Stimulated activated CD8-positive, alpha-beta memory T cell treated with anti-CD3 and anti-CD28 coated beads, Interleukin-7, amount 100 ng/mL, for 4 hours (primary cell): ENCODE measurements around the gene TAOK2.
"Not testable (repeated sequence)": the region's sequence is repeated elsewhere in the genome, so short reads cannot be mapped to it uniquely, and the experiment has no call there.

Source experiments
- DNase-seq, 2 donors: peaks; one replicate each; pipeline ENCODE4 v3.0.0-alpha.2; 2020; ENCODE audit warnings: low read depth in 2 of 2

TAOK2 gene

DNA sequence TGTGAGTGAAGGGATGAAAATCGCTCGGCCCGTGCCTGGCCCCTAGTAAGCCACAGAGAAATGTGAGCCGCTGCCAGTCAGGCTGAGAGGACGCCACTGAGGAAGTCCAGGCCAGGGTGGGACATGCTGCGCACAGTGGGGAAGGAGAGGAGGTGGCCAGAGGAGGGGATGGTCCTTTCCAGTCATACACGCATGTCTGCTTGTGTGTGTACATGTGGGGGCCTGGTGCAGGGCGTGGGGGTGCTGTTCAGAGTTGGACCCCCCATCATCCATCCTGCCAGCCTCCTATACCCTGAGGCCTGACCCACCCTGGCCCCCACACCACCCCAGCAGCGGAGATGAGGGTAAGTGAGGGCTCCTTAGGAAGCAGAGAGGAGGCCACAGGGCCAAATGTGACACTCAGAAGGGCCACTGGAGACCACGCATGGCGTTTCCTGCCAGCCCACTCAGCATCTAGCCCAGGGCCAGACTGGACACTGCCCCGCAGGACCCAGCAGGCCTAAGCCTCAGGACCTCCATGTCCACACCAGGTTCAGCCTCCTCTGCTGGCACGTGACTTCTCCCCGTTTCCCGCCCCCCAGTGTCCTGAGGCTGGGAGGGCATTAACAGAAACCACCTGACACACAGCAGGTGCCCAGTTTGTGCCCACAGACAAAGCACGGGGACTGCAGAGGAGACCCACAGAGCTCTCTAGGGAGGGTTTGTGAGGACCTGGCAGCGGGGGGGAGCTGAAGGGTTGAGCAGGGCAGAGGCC is 30.2 kb downstream of the TAOK2 start:
- DNase-seq: no peak

DNA sequence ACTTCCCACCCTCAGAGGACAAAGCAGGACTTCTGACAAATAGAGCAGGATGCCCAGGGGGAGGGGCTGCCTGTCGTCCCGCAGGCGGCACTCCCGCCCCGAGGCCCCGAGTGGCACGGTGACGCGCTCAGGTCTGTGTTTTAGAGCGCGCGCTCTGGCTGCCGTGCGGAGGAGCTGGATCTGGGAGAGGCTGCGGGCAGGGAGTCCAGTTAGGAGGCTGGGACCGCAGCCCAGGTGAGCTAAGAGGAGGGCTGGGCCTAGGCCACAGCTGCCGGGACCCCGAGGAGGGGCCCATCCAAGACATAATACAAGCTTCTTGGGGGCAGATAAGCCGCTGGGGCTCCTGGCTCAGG is 30.7 kb downstream of the TAOK2 start:
- DNase-seq: no peak

DNA sequence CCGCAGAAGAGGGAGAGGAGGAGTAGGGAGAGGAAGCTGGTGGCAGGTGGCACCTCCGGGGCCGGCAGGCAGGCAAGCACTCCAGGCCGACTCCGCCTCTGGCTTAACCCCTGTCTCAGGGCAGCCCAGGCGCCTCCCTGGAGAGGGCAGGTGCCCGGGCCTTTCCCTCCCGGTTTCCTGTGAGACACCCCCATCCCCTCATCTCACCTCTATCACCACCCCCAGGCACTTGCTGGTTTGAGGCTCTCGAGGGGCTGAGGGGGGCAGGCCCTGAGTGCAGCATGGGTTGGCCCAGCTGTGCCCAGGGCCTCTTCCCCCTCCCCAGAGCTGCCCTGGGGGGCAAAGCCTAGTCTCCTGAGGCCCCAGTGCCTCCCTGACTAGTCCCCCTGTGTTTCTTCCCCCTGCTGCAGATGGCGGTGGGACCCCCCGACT is 31.2 kb downstream of the TAOK2 start:
- no peak for DNase-seq

DNA sequence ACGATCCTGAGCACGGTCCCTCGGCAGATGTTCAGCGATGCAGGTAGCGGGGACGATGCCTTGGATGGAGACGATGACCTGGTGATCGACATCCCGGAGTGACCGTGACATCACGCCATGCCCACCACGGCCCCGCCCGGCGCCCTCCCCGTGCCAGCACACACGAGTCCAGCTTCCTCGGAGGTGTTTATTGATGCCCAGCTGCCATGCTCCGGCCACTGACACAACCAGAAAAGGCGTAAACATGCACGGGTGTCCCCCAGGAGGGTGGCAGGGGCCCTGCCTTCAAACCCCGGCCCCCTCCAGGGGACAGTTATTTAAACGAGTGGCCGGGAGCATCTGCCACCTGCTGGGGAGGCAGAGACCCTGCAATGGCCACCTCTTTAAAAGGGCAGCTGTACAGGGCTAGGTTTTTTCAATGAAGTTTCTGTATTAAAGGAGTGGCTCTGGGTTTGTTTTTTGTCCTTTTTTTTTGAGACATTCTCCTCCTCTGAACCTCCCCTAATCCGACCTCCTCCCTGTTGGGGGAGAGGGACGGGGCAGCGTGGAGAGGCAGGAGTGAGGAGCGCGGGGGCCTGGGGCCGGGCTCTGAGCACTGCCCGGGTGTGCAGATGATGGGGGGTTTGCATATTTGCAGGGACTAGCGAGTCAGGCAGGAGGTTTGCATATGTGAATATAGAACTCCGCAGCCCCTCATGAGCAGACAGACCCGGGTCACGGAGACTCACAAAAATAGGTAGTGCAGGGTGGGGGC is 31.9 kb downstream of the TAOK2 start:
- no peak for DNase-seq

DNA sequence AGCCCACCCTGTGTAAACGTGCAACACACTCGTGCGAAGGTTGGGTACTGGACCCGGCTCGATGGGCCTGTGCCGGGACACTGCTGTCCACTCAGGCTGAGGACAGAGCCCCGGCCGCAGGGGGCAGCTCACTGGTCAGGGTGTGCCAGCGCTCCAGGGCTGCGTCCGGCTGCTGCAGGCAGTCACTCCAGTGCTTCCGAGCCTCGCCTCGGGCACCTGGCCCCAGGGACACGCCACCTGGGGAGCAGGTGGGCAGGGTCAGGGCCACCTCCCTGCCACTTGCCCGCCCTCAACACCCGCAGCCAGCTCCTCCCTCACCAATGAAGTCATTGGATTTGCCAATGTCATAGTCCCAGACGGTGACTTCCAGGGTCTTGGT is 32.4 kb downstream of the TAOK2 start:
- no peak for DNase-seq

DNA sequence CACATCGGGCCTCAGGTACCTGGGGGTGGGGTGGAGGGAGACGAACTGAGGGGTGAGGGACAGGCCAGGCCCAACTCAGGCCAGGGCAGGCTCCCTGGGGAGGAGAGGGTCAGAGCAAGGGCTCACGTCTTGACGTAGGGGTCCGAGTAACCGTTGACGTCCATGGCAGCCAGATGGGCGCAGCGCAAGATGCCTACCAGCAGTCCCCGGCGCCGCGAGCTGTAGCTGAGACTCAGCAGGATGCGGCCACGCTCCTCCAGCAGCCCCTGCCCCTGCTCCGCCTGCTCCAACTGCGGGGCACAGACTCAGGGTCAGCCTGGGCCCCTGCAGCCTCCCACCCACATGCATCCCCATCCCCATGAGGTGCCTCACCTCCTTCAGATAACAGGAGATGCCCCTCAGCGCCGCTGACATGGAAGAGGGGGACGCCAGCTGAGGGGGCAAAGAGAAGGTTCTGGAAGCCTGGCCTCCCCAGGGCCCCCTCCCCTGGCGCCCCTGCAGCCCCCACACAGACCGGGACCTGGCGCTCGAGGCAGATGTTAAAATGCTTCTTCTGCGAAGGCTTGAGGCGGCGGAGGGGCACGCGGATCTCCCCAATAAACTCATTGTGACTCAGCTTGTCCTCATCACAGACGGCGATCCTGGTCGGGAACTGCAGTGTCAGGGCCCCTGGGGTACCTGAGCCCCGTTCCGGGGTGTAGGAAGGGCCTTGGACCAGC is 33.1 kb downstream of the TAOK2 start:
- no peak for DNase-seq

DNA sequence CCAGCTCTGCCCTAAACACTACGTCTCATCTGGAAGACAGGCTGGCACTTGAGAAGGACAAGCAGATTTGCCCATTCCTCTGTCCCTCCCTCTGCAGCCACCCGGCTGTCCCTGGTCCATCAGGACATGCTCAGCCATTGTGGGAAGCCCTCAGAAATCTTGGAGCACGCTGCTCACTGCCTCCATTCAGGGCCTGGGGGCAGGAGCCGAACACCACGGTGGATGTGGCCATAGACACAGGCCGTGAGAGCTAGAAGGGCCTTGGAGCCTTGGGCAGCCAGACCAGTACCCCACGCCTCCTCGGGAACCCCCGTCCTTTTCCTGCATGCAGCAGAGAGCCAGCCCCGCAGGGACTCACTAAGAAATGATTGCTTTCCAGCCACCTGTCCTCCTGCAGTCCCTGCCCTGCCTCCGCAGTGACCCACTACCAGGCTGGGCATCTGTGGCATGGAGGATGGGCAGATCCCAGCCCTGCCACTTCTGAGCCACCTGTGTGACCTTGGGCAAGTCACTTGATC is 33.8 kb downstream of the TAOK2 start:
- DNase-seq: no peak

DNA sequence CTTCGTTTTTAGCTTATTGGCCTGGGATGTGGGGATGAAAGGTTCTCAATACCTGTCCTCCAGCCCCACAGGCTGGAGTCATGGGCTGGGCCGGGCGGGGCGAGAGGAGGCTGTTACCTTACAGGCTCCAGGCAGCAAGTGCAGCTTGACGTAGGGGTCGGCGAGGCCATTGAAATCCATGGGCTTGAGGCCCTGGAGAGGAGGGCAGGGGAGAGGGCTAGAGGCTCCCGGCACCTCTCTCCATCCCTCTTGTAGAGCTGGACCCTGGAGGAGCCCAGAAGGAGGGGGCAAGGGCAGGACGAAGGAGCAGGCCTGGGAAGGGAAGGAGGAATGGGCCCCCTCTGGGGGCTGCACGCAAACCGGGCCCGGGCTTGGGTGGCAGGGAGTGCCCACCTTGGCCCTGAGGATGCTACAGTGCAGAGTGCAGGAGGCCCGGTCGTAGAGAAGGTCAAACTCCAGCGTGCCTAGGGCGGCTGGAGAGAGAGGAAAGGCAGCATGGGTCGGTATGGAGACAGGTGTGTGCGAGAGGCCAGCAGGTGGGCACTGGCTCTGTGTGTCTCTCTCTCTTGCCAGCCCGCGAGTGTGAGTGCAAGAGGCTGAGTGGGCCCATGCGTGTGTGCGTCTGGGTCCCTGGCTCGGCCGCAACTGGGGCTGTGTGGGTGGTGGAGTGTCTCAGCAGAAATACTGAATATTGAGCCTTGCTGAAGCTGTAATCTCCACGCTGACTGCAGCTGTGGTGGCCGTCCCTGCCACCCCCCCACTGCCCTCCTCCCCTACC is 35.6 kb downstream of the TAOK2 start:
- no peak for DNase-seq

DNA sequence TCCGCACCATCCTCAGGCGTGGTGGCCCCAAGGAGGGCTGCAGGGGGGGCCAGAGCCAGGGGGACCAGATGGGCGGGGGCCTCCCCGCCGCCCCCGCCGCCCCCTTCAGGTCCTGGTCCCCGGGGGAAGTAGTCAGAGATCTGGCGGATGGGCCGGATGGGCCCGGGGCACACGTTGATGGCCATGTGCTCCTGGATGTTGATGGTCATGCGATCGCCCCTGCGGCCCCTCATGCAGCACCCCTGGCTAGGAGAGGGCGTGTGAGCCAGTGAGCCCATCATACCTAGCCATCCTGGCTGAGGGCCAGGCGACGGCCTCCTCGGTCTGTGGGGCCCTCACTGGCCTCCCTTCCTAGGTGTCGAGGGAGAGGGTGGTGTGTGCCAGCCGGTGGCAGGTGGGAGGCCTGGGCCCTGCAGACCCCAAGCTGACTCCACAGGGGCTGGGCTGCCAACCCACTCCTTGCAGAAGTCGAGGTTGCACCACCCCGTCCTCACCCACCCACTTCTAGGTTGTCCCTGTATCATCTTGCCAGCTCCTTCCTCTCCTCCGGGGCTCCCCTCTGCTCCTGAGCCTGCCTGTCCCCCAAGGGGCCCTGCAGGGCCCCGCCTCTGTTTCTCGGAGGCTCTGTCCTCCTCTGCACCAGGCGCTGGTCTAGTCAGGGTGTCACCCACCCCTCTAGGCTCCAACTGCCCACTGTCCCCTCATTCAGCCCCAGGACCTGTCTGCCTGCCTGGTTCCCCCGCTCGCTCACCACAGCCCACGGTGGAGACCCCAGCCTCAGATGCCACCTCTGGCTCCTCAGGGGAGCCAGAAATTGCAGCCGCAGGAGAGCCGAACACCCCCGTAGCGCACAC is 36.5 kb downstream of the TAOK2 start:
- no peak for DNase-seq

DNA sequence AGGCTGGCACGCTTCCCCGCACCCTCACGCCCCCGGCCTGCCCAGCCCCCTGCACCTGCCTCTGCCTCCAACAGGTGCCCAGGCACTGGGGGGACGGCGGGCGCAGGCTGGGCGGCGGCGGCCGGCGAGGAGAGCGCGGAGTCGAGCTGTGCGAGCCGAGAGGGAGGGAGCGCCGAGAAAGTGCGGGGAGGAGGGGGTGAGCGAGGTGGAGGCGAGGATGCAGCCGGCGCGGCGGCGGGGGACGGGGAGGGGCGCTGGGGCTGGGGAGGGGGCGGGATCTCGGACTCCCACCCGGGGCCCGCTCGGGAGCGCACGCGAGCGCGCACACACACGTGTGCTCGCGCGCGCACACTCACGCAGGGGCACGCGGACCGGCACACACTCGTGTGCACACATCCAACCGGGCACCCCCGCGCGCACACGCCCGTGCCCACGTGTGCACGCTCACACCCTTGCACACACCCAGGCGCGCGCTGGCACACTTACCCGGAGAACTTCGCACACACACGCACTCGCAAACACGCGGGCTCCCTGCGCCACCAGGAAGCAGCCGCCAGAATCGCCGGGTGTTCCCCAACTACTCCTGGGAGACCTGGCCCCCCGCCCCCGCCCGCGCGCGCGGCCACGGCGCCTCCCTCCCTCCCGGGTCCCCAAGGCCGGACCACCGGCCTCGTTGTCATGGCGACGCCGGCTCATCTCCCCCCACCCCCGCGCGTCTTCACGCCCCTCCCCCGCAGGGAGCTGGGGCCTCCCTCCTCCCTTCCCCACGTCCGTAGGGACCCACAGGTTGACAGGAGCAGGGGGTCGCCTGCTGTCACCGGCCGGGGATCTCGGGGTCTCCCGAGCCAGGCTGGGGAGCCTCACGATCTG is 37.4 kb downstream of the TAOK2 start, which contains the start of gene DOC2A:
TSS of gene DOC2A (minus strand) at position 184 of the 870 bp plus-strand sequence. CDS start 805 bp downstream, outside the sequence.
- peak in 1 of 2 donors; percentile 32 for DNase-seq

DNA sequence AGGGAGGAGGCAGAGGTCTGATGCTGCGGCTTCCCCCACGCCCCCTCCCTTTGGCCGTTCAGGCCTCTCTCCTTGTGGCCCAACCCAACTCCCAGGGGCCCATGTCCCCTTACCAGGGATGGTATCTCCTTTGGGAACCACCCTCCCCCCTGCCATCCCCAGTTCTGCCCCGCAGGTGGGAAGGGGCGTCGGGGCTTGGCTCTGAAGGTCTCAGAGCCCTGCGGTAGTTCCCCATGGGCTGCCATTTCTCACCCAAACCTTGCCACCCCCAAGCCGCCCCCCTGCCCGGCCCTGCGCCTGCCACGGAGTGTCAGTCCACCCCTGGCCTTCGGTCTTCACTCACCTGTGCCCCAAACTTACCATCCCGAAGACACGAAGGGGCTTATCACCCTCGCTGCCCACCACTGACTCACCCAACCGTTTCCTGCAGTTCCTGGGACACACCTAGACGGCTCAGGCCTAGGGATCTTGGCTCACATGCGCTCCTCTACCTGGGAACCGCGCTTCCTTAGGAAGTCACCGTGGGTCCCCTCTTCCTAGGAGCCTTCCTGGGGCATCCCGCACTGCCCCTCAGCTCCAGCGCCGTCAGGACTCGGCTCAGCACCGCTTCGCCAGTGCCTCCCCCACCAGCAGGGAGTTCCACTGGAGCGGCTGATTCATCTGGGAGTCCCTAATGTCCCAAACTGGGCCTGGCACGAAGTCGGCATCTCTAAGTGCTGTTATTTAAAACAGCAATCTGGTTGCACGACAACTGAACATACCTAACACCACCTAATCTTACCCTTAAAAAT is 38.2 kb downstream of the TAOK2 start:
- no peak for DNase-seq

DNA sequence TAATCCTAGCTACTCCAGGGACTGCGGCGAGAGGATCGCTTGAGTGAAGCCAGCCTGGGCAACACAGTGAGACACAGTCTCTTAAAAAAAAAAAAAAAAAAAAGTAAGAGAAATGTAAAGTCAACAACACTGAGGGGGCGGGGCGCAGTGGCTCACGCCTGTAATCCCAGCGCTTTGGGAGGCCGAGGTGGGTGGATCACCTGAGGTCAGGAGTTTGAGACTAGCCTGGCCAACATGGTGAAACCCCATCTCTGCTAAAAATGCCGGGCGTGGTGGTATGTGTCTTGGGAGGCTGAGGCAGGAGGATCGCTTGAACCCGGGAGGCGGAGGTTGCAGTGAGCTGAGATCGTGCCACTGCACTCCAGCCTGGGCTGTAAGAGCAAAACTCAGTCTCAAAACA is 38.9 kb downstream of the TAOK2 start:
- DNase-seq: not testable (repeated sequence)

DNA sequence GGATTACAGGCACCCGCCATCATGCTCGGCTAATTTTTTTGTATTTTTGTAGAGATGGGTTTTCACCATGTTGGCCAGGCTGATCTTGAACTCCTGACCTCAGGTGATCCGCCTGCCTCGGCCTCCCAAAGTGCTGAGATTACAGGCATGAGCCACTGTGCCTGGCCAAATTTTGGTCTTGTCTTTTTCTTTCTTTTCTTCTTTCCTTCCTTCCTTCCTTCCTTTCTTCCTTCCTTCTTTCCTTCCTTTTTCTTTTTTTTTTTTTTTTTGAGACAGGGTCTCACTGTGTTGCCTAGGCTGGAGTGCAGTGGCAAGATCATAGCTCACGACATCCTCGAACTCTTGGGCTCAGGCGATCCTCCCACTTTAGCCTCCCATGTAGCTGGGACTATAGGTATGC is 41.8 kb downstream of the TAOK2 start:
- not testable (repeated sequence) for DNase-seq

DNA sequence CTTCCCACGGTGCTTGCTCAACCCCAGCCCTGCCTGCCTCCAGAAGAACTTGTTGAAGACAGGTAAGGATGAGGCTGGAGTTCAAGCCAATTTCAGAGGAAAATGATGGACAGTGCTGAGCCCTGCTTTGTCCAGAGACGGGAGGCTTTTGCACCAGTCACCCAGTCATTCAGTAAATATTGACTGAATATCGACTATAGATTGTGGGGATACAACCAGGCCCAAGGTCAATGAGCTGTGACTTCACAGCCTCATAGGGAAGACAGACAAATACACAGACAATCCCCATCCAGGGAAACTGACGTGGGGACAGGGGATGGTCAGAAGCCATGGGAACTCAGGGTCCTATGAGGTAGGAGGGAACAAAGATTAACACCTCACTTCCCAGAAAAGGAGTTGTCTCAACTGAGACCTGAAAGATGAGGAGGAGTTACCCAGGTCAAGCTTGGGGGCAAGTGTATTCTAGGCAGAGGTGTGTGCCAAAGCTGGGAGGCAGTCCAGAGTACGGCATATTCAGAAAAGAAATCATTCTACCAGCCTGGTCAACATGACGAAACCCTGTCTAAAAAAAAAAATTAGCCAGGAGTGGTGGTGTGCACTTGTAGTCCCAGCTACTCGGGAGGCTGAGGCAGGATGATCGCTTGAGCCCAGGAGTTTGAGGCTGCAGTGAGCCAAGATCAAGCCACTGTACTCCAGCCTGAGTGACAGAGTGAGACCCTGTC is 43.0 kb downstream of the TAOK2 start:
- DNase-seq: no peak

DNA sequence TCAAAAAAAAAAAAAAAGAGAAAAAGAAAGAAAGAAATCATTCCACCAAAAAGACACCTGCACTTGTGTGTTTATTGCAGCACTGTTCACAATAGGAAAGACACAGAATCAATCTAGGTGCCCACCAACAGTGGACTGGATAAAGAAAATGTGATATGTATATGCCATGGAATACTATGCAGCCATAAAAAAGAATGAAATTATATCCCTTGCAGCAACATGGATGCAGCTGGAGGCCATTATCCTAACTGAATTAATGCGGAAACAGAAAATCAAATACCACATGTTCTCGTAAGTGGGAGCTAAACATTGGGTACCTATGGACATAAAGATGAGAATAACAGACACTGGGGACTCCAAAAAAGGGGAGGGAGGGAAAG is 43.6 kb downstream of the TAOK2 start:
- DNase-seq: no peak

DNA sequence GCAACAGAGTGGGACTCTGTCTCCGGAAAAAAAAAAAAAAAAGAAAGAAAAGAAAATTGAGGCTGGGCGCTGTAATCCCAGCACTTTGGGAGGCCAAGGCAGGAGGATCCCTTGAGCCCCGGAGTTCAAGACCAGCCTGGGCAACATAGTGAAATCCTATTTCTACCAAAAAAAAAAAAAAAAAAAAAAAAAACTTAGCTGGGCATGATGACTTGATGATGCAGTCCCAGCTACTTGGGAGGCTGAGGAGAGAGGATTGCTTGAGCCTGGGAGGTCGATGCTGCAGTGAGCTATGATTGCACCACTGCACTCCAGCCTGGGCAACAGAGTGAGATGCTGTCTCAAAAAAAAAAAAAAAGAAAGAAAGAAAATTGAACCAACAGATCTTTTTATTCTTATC is 44.3 kb downstream of the TAOK2 start:
- DNase-seq: not testable (repeated sequence)

DNA sequence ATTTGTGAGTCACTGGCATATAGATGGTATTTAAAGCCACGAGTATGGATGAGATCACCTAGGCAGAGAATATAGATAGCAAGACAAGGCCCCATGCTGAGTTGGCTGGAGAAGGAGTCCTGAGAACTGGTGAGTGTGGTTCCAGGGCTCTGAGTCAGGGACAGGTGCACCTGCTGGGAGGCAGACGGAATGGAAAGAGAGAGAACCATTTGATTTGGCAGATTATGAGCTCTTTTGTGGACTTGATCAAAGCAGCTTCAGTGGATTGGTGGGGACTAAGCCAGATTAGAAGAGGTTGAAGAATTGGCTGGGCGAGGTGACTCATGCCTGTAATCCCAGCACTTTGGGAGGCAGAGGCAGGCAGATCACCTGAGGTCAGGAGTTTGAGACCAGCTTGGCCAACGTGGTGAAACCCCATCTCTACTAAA is 45.1 kb downstream of the TAOK2 start:
- DNase-seq: no peak

DNA sequence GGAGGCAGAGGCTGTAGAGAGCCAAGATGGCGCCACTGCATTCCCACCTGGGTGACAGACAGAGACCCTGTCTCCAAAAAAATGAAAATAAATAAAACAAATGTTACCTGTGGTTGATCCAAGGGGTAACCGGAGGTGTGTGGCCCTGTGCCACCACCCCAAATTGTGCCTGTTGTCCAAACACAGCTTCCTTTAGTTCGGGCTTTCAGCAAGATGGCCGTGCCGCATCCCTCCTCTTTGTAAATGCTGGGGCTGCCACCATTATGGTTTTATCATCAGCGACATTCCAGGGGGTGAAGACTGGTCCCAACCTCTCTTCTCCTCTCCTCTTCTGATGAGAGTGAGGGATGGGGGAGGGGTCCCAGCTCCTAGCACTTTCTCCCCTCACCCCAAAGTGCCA is 49.2 kb downstream of the TAOK2 start, which contains the start of gene C16orf92:
TSS of gene C16orf92 (plus strand) at position 312 of the 400 bp plus-strand sequence. CDS start 143 bp downstream, outside the sequence.
- DNase-seq: no peak
